ENCODE measurements around the gene ENOX2.
"Not testable (repeated sequence)": the region's sequence is repeated elsewhere in the genome, so short reads cannot be mapped to it uniquely, and the experiment has no call there.

The ENOX2 gene

GRCh38 chrX:130791870-130792269 is 111.1 kb downstream of the ENOX2 start:
- not testable (repeated sequence) for H3K9me3 ChIP-seq (ENCODE audit: insufficient read depth, low read depth, low read length); H3K4me2 ChIP-seq (ENCODE audit: low read length); H3K4me3 ChIP-seq (ENCODE audit: low read depth, low read length); H2AK5ac ChIP-seq (ENCODE audit: low read length); H3K23ac ChIP-seq (ENCODE audit: low read length); H3K4ac ChIP-seq (ENCODE audit: low read depth, low read length); H4K8ac ChIP-seq (ENCODE audit: low read depth, low read length); H2AFZ ChIP-seq (ENCODE audit: insufficient read depth, low read length, poor library complexity); H3K9ac ChIP-seq (ENCODE audit: low read length); H3K27ac ChIP-seq (ENCODE audit: low read depth, low read length); H4K12ac ChIP-seq (ENCODE audit: low read depth, low read length); H3K4me1 ChIP-seq (ENCODE audit: control insufficient read depth in 1 of 2, insufficient read depth in 2 of 2, low read length in 2 of 2); H4K91ac ChIP-seq (ENCODE audit: low read depth, low read length); H3K18ac ChIP-seq (ENCODE audit: low read length); DNase-seq; H2BK12ac ChIP-seq (ENCODE audit: low read length); H3K36me3 ChIP-seq (ENCODE audit: control insufficient read depth in 1 of 2, insufficient read depth in 2 of 2, low read length in 2 of 2); H2BK5ac ChIP-seq (ENCODE audit: low read depth, low read length, poor library complexity); H3K14ac ChIP-seq (ENCODE audit: low read length); H2BK120ac ChIP-seq (ENCODE audit: insufficient read depth, low read length, poor library complexity); H3K27me3 ChIP-seq (ENCODE audit: insufficient read depth, low read length); H3K79me2 ChIP-seq (ENCODE audit: control insufficient read depth, insufficient read depth, low read length, poor library complexity); H3K79me1 ChIP-seq (ENCODE audit: low read length)
- no CpG with 5 or more reads among the region's 2 CpGs for WGBS (ENCODE audit: extremely low coverage, insufficient coverage, insufficient read length)

GRCh38 chrX:130789793-130790192 is 113.2 kb downstream of the ENOX2 start:
- Histone ChIP-seq H2AK5ac (ENCODE audit: low read length) (no peak overlapping the region), H3K4ac (ENCODE audit: low read depth, low read length) (no peak overlapping the region), H3K4me2 (ENCODE audit: low read length) (no peak overlapping the region), H3K27ac (ENCODE audit: low read depth, low read length) (no peak overlapping the region), H3K27me3 (ENCODE audit: insufficient read depth, low read length) (no peaks in the 10 kb centered on the region), H3K4me1 (ENCODE audit: control insufficient read depth in 1 of 2, insufficient read depth in 2 of 2, low read length in 2 of 2) (no peaks in the 10 kb centered on the region), H3K14ac (ENCODE audit: low read length) (no peak overlapping the region), H3K79me2 (ENCODE audit: control insufficient read depth, insufficient read depth, low read length, poor library complexity) (no peaks in the 10 kb centered on the region), H2AFZ (ENCODE audit: insufficient read depth, low read length, poor library complexity) (no peak overlapping the region), H3K36me3 (ENCODE audit: control insufficient read depth in 1 of 2, insufficient read depth in 2 of 2, low read length in 2 of 2) (no peaks in the 10 kb centered on the region), H3K9ac (ENCODE audit: low read length) (no peak overlapping the region), H2BK5ac (ENCODE audit: low read depth, low read length, poor library complexity) (no peak overlapping the region), H4K8ac (ENCODE audit: low read depth, low read length) (no peak overlapping the region), H4K91ac (ENCODE audit: low read depth, low read length) (no peak overlapping the region), H3K4me3 (ENCODE audit: low read depth, low read length) (no peak overlapping the region), H2BK12ac (ENCODE audit: low read length) (no peak overlapping the region), H3K9me3 (ENCODE audit: insufficient read depth, low read depth, low read length) (no peaks in the 10 kb centered on the region), H4K12ac (ENCODE audit: low read depth, low read length) (no peak overlapping the region), H3K79me1 (ENCODE audit: low read length) (no peaks in the 10 kb centered on the region), H2BK120ac (ENCODE audit: insufficient read depth, low read length, poor library complexity) (no peak overlapping the region), H3K18ac (ENCODE audit: low read length) (no peak overlapping the region), H3K23ac (ENCODE audit: low read length) (no peak overlapping the region)
- WGBS (ENCODE audit: extremely low coverage, insufficient coverage, insufficient read length) = 100% methylated on average over 1 of the region's 2 CpGs
- no peak for DNase-seq

GRCh38 chrX:130788786-130789581 is 114.0 kb downstream of the ENOX2 start:
- Histone ChIP-seq H3K4me1 (ENCODE audit: control insufficient read depth in 1 of 2, insufficient read depth in 2 of 2, low read length in 2 of 2) (no peaks in the 10 kb centered on the region), H4K12ac (ENCODE audit: low read depth, low read length) (no peak overlapping the region), H3K79me2 (ENCODE audit: control insufficient read depth, insufficient read depth, low read length, poor library complexity) (no peaks in the 10 kb centered on the region), H4K8ac (ENCODE audit: low read depth, low read length) (no peak overlapping the region), H3K23ac (ENCODE audit: low read length) (no peak overlapping the region), H3K27ac (ENCODE audit: low read depth, low read length) (no peak overlapping the region), H3K79me1 (ENCODE audit: low read length) (no peaks in the 10 kb centered on the region), H3K9me3 (ENCODE audit: insufficient read depth, low read depth, low read length) (no peaks in the 10 kb centered on the region), H2BK120ac (ENCODE audit: insufficient read depth, low read length, poor library complexity) (no peak overlapping the region), H3K9ac (ENCODE audit: low read length) (no peak overlapping the region), H3K14ac (ENCODE audit: low read length) (no peak overlapping the region), H2AFZ (ENCODE audit: insufficient read depth, low read length, poor library complexity) (no peak overlapping the region), H3K27me3 (ENCODE audit: insufficient read depth, low read length) (no peaks in the 10 kb centered on the region), H3K4ac (ENCODE audit: low read depth, low read length) (no peak overlapping the region), H3K4me3 (ENCODE audit: low read depth, low read length) (no peak overlapping the region), H3K36me3 (ENCODE audit: control insufficient read depth in 1 of 2, insufficient read depth in 2 of 2, low read length in 2 of 2) (no peaks in the 10 kb centered on the region), H2AK5ac (ENCODE audit: low read length) (no peak overlapping the region), H4K91ac (ENCODE audit: low read depth, low read length) (no peak overlapping the region), H3K4me2 (ENCODE audit: low read length) (no peak overlapping the region), H3K18ac (ENCODE audit: low read length) (no peak overlapping the region), H2BK12ac (ENCODE audit: low read length) (no peak overlapping the region), H2BK5ac (ENCODE audit: low read depth, low read length, poor library complexity) (no peak overlapping the region)
- no peak for DNase-seq
- WGBS (ENCODE audit: extremely low coverage, insufficient coverage, insufficient read length) = no CpG with 5 or more reads among the region's 4 CpGs

GRCh38 chrX:130786030-130786429 is 117.0 kb downstream of the ENOX2 start:
- no peak overlapping the region for H4K12ac ChIP-seq (ENCODE audit: low read depth, low read length)
- H3K14ac ChIP-seq (ENCODE audit: low read length) = no peak overlapping the region
- H4K8ac ChIP-seq (ENCODE audit: low read depth, low read length) = no peak overlapping the region
- no peak for DNase-seq
- H3K4me1 ChIP-seq (ENCODE audit: control insufficient read depth in 1 of 2, insufficient read depth in 2 of 2, low read length in 2 of 2) = no peaks in the 10 kb centered on the region
- H3K18ac ChIP-seq (ENCODE audit: low read length) = no peak overlapping the region
- H3K79me1 ChIP-seq (ENCODE audit: low read length) = no peaks in the 10 kb centered on the region
- no CpG with 5 or more reads among the region's 2 CpGs for WGBS (ENCODE audit: extremely low coverage, insufficient coverage, insufficient read length)
- no peak overlapping the region for H3K23ac ChIP-seq (ENCODE audit: low read length)
- H3K27ac ChIP-seq (ENCODE audit: low read depth, low read length) = no peak overlapping the region
- H3K36me3 ChIP-seq (ENCODE audit: control insufficient read depth in 1 of 2, insufficient read depth in 2 of 2, low read length in 2 of 2) = no peaks in the 10 kb centered on the region
- H2BK5ac ChIP-seq (ENCODE audit: low read depth, low read length, poor library complexity) = no peak overlapping the region
- H2BK12ac ChIP-seq (ENCODE audit: low read length) = no peak overlapping the region
- no peak overlapping the region for H2AK5ac ChIP-seq (ENCODE audit: low read length)
- no peak overlapping the region for H3K9ac ChIP-seq (ENCODE audit: low read length)
- H3K27me3 ChIP-seq (ENCODE audit: insufficient read depth, low read length) = no peaks in the 10 kb centered on the region
- H2BK120ac ChIP-seq (ENCODE audit: insufficient read depth, low read length, poor library complexity) = no peak overlapping the region
- no peak overlapping the region for H4K91ac ChIP-seq (ENCODE audit: low read depth, low read length)
- no peak overlapping the region for H3K4me3 ChIP-seq (ENCODE audit: low read depth, low read length)
- no peak overlapping the region for H3K4me2 ChIP-seq (ENCODE audit: low read length)
- no peak overlapping the region for H2AFZ ChIP-seq (ENCODE audit: insufficient read depth, low read length, poor library complexity)
- H3K4ac ChIP-seq (ENCODE audit: low read depth, low read length) = no peak overlapping the region
- no peaks in the 10 kb centered on the region for H3K9me3 ChIP-seq (ENCODE audit: insufficient read depth, low read depth, low read length)
- H3K79me2 ChIP-seq (ENCODE audit: control insufficient read depth, insufficient read depth, low read length, poor library complexity) = no peaks in the 10 kb centered on the region

Measured in trophoblast cell (in vitro differentiated cells and primary cell).